ENCODE measurements around the gene RABL3.
A peak's percentile ranks its signal among the peaks of the same experiment; 100 is the strongest.

Gene RABL3

GRCh38 chr3:120749843-120750242 lies 7.5 kb upstream of the RABL3 start:
- Histone ChIP-seq H3K36me3 (ENCODE audit: insufficient read depth) (no peaks in the 10 kb centered on the region; the same call in 1 of the 2 replicates), H3K9ac (no peak overlapping the region)
- no peak for TF ChIP-seq CTCF (conservative IDR thresholded peaks at IDR 0.05; ENCODE audit: low read depth, low read length)

GRCh38 chr3:120745466-120745865 lies 3.1 kb upstream of the RABL3 start:
- H2AFZ ChIP-seq (ENCODE audit: low read depth): no peak overlapping the region
- H3K27ac ChIP-seq: no peak overlapping the region
- no peaks in the 10 kb centered on the region for H4K20me1 ChIP-seq (ENCODE audit: insufficient read depth)
- H3K4me2 ChIP-seq: no peak overlapping the region
- no peaks in the 10 kb centered on the region for H3K27me3 ChIP-seq (ENCODE audit: insufficient read depth, low read depth)
- no peak for TF ChIP-seq CTCF (conservative IDR thresholded peaks at IDR 0.05; ENCODE audit: low read depth, low read length)
- peaks cover 42% of the 10 kb centered on the region; the same call in 1 of the 2 replicates for H3K79me2 ChIP-seq (ENCODE audit: insufficient read depth, low read depth)
- peaks cover 6% of the 10 kb centered on the region for H3K4me1 ChIP-seq (ENCODE audit: low read depth, poor library complexity, severe bottlenecking)
- H3K9ac ChIP-seq: no peak overlapping the region
- no peaks in the 10 kb centered on the region for H3K36me3 ChIP-seq (ENCODE audit: insufficient read depth)
- H3K4me3 ChIP-seq (IDR thresholded peaks at IDR 0.05; ENCODE audit: insufficient read depth, low read depth, low read length): no peak overlapping the region

More at GRCh38 chr3:120749843-120750242, 7.5 kb upstream of the RABL3 start:
- Histone ChIP-seq H2AFZ (ENCODE audit: low read depth) (no peak overlapping the region), H3K79me2 (ENCODE audit: insufficient read depth, low read depth) (peaks cover 22% of the 10 kb centered on the region; the same call in 1 of the 2 replicates), H3K4me1 (ENCODE audit: low read depth, poor library complexity, severe bottlenecking) (no peaks in the 10 kb centered on the region), H3K27ac (no peak overlapping the region), H3K4me2 (no peak overlapping the region), H3K4me3 (IDR thresholded peaks at IDR 0.05; ENCODE audit: insufficient read depth, low read depth, low read length) (no peak overlapping the region), H3K27me3 (ENCODE audit: insufficient read depth, low read depth) (no peaks in the 10 kb centered on the region), H4K20me1 (ENCODE audit: insufficient read depth) (no peaks in the 10 kb centered on the region)

- peaks cover 42% of the 10 kb centered on the region; the same call in 1 of the 2 replicates for H3K79me2 ChIP-seq (ENCODE audit: insufficient read depth, low read depth)
- peak overlapping the region; percentile 88 for H2AFZ ChIP-seq (ENCODE audit: low read depth)
- TF ChIP-seq CTCF (conservative IDR thresholded peaks at IDR 0.05; ENCODE audit: low read depth, low read length): no peak
Observed at GRCh38 chr3:120743556-120744195, 1.4 kb upstream of the RABL3 start.

GRCh38 chr3:120742849-120743365 lies 591 bp upstream of the RABL3 start:
- TF ChIP-seq CTCF (conservative IDR thresholded peaks at IDR 0.05; ENCODE audit: low read depth, low read length): no peak
- peaks cover 42% of the 10 kb centered on the region; the same call in 1 of the 2 replicates for H3K79me2 ChIP-seq (ENCODE audit: insufficient read depth, low read depth)

More at GRCh38 chr3:120743556-120744195, 1.4 kb upstream of the RABL3 start:
- Histone ChIP-seq H3K4me2 (peak overlapping the region; percentile 94), H4K20me1 (ENCODE audit: insufficient read depth) (no peaks in the 10 kb centered on the region), H3K4me1 (ENCODE audit: low read depth, poor library complexity, severe bottlenecking) (peaks cover 6% of the 10 kb centered on the region), H3K27ac (peak overlapping the region; percentile 97), H3K27me3 (ENCODE audit: insufficient read depth, low read depth) (no peaks in the 10 kb centered on the region), H3K9ac (peak overlapping the region; percentile 94; the same call in 1 of the 2 replicates), H3K36me3 (ENCODE audit: insufficient read depth) (no peaks in the 10 kb centered on the region), H3K4me3 (IDR thresholded peaks at IDR 0.05; ENCODE audit: insufficient read depth, low read depth, low read length) (peak overlapping the region; percentile 90)

More at GRCh38 chr3:120742849-120743365, 591 bp upstream of the RABL3 start:
- H3K4me1 ChIP-seq (ENCODE audit: low read depth, poor library complexity, severe bottlenecking): peaks cover 6% of the 10 kb centered on the region
- peak overlapping the region; percentile 90 for H3K4me3 ChIP-seq (IDR thresholded peaks at IDR 0.05; ENCODE audit: insufficient read depth, low read depth, low read length)
- H2AFZ ChIP-seq (ENCODE audit: low read depth): peak overlapping the region; percentile 88
- H3K9ac ChIP-seq: peak overlapping the region; percentile 94
- no peaks in the 10 kb centered on the region for H3K27me3 ChIP-seq (ENCODE audit: insufficient read depth, low read depth)
- no peaks in the 10 kb centered on the region for H4K20me1 ChIP-seq (ENCODE audit: insufficient read depth)
- peak overlapping the region; percentile 97 for H3K27ac ChIP-seq
- no peaks in the 10 kb centered on the region for H3K36me3 ChIP-seq (ENCODE audit: insufficient read depth)
- H3K4me2 ChIP-seq: peak overlapping the region; percentile 94
